H1 (cell line): ENCODE results near the gene NONO. TPM values are rescaled to one million over a fixed set of nuclear protein-coding genes. Genes with fewer than 3 reads are reported as not detected.
A peak's percentile ranks its signal among the peaks of the same experiment; 100 is the strongest.

Experiments
- CTCF ChIA-PET: fragments of 300-600 bp; sonication (Branson Sonifier 250); formaldehyde crosslinking; loops from one replicate; lab custom pipeline; 2021; ENCODE audit not compliant: partially characterized antibody; lab: Charles Lee
- POLR2A ChIA-PET: fragments of 300-600 bp; sonication (Branson Sonifier 250); formaldehyde crosslinking; loops from one replicate; lab custom pipeline; 2021; ENCODE audit warnings: inconsistent platforms; ENCODE audit not compliant: partially characterized antibody; lab: Charles Lee
- DNase-seq, 2 experiments: peaks; one replicate each; pipeline versions ENCODE4 v3.0.0 to v3.0.0-alpha.2; 2010 to 2022; ENCODE audit warnings: low spot score in 2 of 2, low read depth in 1 of 2, mixed read lengths in 1 of 2
- FAIRE-seq: peaks from 2 replicates; lab custom pipeline; 2011; peaks lifted over from hg19 to GRCh38; lab: Jason Lieb, UNC
- H2AFZ ChIP-seq: 2 replicates; pipeline ENCODE4 v1.8.1; 2012; ENCODE audit warnings: low read length, inconsistent platforms
- H2AK5ac ChIP-seq: 2 replicates; pipeline ENCODE4 v1.6.1; 2013; ENCODE audit warnings: low read depth, low read length
- H2BK120ac ChIP-seq: replicated peaks from 2 replicates; pipeline ENCODE3; 2013; ENCODE audit warnings: low read depth, low read length, inconsistent platforms
- H2BK12ac ChIP-seq: 2 replicates; pipeline ENCODE4 v1.6.1; 2013; ENCODE audit warnings: low read depth, low read length
- H2BK15ac ChIP-seq: 2 replicates; pipeline ENCODE4 v1.6.1; 2013; ENCODE audit warnings: low read length
- H2BK20ac ChIP-seq: 2 replicates; pipeline ENCODE4 v1.6.1; 2013; ENCODE audit warnings: low read length
- H2BK5ac ChIP-seq: 2 replicates; pipeline ENCODE4 v1.6.1; 2013; ENCODE audit warnings: low read depth, low read length
- H3K14ac ChIP-seq: 2 replicates; pipeline ENCODE4 v1.6.1; 2013; ENCODE audit warnings: inconsistent platforms; ENCODE audit not compliant: insufficient read length
- H3K18ac ChIP-seq: 2 replicates; pipeline ENCODE4 v1.6.1; 2013; ENCODE audit warnings: low read length; ENCODE audit errors: extremely low read depth
- H3K23ac ChIP-seq: 2 replicates; pipeline ENCODE4 v1.6.1; 2013; ENCODE audit warnings: inconsistent platforms; ENCODE audit not compliant: insufficient read length
- H3K23me2 ChIP-seq: 2 replicates; pipeline ENCODE4 v1.6.1; 2013; ENCODE audit warnings: low read depth, low read length
- H3K27ac ChIP-seq: 2 replicates; pipeline ENCODE4 v1.6.1; 2011; ENCODE audit warnings: low read depth, low read length, inconsistent platforms
- H3K27me3 ChIP-seq, 4 experiments: replicated peaks in 1 of 4; 1 replicate in 1 of 4; 2 replicates in 3 of 4; pipeline versions ENCODE4 v1.6.1 to v1.8.1; 2011 to 2013; ENCODE audit warnings: low read length in 3 of 4, mild to moderate bottlenecking in 3 of 4, inconsistent platforms in 2 of 4, mixed read lengths in 2 of 4, moderate library complexity in 1 of 4; ENCODE audit not compliant: control insufficient read depth in 3 of 4, insufficient read depth in 3 of 4; ENCODE audit errors: extremely low read depth in 1 of 4
- H3K36me3 ChIP-seq, 4 experiments: 2 replicates each; pipeline versions ENCODE4 v1.6.1 to v1.8.1; 2011 to 2013; ENCODE audit warnings: mild to moderate bottlenecking in 4 of 4, low read length in 3 of 4, moderate library complexity in 2 of 4, control low read depth in 1 of 4, inconsistent platforms in 1 of 4; ENCODE audit not compliant: insufficient read depth in 4 of 4, control insufficient read depth in 2 of 4
- H3K4ac ChIP-seq: replicated peaks from 2 replicates; pipeline ENCODE3; 2013; ENCODE audit warnings: low read length, low read depth, mixed read lengths, inconsistent platforms; ENCODE audit not compliant: insufficient read length
- H3K4me1 ChIP-seq, 4 experiments: replicated peaks in 1 of 4; 1 replicate in 1 of 4; 2 replicates in 3 of 4; pipeline versions ENCODE4 v1.6.1 to v1.8.1; 2011 to 2013; ENCODE audit warnings: low read length in 3 of 4, inconsistent platforms in 2 of 4, mixed read lengths in 1 of 4; ENCODE audit not compliant: insufficient read depth in 4 of 4, control insufficient read depth in 3 of 4
- H3K4me2 ChIP-seq, 2 experiments: 2 replicates each; pipeline versions ENCODE4 v1.6.1 to v1.8.1; 2011 to 2013; ENCODE audit warnings: low read depth in 2 of 2, low read length in 2 of 2, control low read depth in 1 of 2, inconsistent platforms in 1 of 2, mild to moderate bottlenecking in 1 of 2; ENCODE audit not compliant: insufficient read depth in 1 of 2
- H3K4me3 ChIP-seq, 4 experiments: fragments of 200-600, 300-600 bp in 1 of 4; sonication (generic), shearing (Covaris generic), sonication (Bioruptor Twin) in 1 of 4; 2 replicates each; pipeline versions ENCODE4 v1.5.1 to v1.8.1; 2011 to 2016; ENCODE audit warnings: low read length in 4 of 4, low read depth in 3 of 4, control low read depth in 2 of 4, inconsistent platforms in 2 of 4, mild to moderate bottlenecking in 2 of 4, mixed read lengths in 1 of 4, moderate library complexity in 1 of 4; ENCODE audit not compliant: insufficient read depth in 2 of 4; ENCODE audit errors: extremely low read depth in 1 of 4
- H3K56ac ChIP-seq: replicated peaks from 2 replicates; pipeline ENCODE3; 2013; ENCODE audit warnings: low read depth, mild to moderate bottlenecking, mixed read lengths, low read length, inconsistent platforms; ENCODE audit not compliant: insufficient read length
- H3K79me1 ChIP-seq: 2 replicates; pipeline ENCODE4 v1.6.1; 2013; ENCODE audit warnings: low read depth, low read length, control low read depth
- H3K79me2 ChIP-seq, 2 experiments: 2 replicates each; pipeline versions ENCODE4 v1.6.1 to v1.8.1; 2012 to 2013; ENCODE audit warnings: low read length in 2 of 2, mild to moderate bottlenecking in 2 of 2, inconsistent platforms in 1 of 2; ENCODE audit not compliant: insufficient read depth in 2 of 2, control insufficient read depth in 1 of 2
- H3K9ac ChIP-seq, 4 experiments: replicated peaks in 1 of 4; 1 replicate in 1 of 4; 2 replicates in 3 of 4; pipeline versions ENCODE4 v1.6.1 to v1.8.1; 2011 to 2013; ENCODE audit warnings: low read depth in 3 of 4, low read length in 3 of 4, control low read depth in 2 of 4, mild to moderate bottlenecking in 2 of 4, moderate library complexity in 2 of 4, inconsistent platforms in 1 of 4; ENCODE audit errors: extremely low read depth in 1 of 4
- H3K9me3 ChIP-seq, 2 experiments: 2 replicates each; pipeline versions ENCODE4 v1.6.1 to v1.8.1; 2012 to 2013; ENCODE audit warnings: mild to moderate bottlenecking in 2 of 2, moderate library complexity in 2 of 2, control low read depth in 1 of 2, inconsistent platforms in 1 of 2, low read depth in 1 of 2, low read length in 1 of 2, mixed read lengths in 1 of 2; ENCODE audit not compliant: insufficient read depth in 2 of 2
- H4K20me1 ChIP-seq, 2 experiments: replicated peaks in 1 of 2; 2 replicates each; pipeline versions ENCODE3 to v1.8.1; 2011 to 2013; ENCODE audit warnings: inconsistent platforms in 2 of 2, low read length in 2 of 2, mild to moderate bottlenecking in 1 of 2; ENCODE audit not compliant: insufficient read depth in 2 of 2, control insufficient read depth in 1 of 2
- H4K5ac ChIP-seq: 2 replicates; pipeline ENCODE4 v1.6.1; 2013; ENCODE audit warnings: low read length, low read depth, mixed read lengths, inconsistent platforms; ENCODE audit not compliant: insufficient read length
- H4K8ac ChIP-seq: 2 replicates; pipeline ENCODE4 v1.8.0; 2013; ENCODE audit warnings: mild to moderate bottlenecking, moderate library complexity, low read length, inconsistent platforms; ENCODE audit not compliant: insufficient read depth; ENCODE audit errors: extremely low read depth
- H4K91ac ChIP-seq: replicated peaks from 2 replicates; pipeline ENCODE3; 2013; ENCODE audit warnings: low read length, mixed read lengths, inconsistent platforms; ENCODE audit not compliant: insufficient read length
- KDM1A ChIP-seq: fragments of 200-600, 300-600 bp; sonication (generic); IDR thresholded peaks from 2 replicates; pipeline ENCODE4 v1.7.1; 2016; ENCODE audit warnings: mild to moderate bottlenecking, low read length, borderline replicate concordance
- KDM5A ChIP-seq: fragments of 200-600 bp; IDR thresholded peaks from 2 replicates; pipeline ENCODE4 v1.7.1; 2012; ENCODE audit warnings: mild to moderate bottlenecking, low read length, inconsistent platforms, mixed read lengths
- SAP30 ChIP-seq: fragments of 300-600 bp; sonication (generic); IDR thresholded peaks from 2 replicates; pipeline ENCODE4 v1.7.1; 2012; ENCODE audit warnings: low read length, moderate library complexity, mild to moderate bottlenecking, inconsistent platforms; ENCODE audit not compliant: insufficient read depth, insufficient replicate concordance
- TBP ChIP-seq: IDR thresholded peaks from 2 replicates; pipeline ENCODE4 v1.6.1; 2011; ENCODE audit warnings: low read depth, low read length, improper control_type of control experiment
- WGBS, 2 experiments: shearing (Covaris generic) in 1 of 2; methylation state at CpG; one replicate each; pipeline versions ENCODE4 v1.1.6 to v1.1.7; 2013 to 2015; ENCODE audit warnings: low lambda C conversion rate in 2 of 2, mixed read lengths in 2 of 2, inconsistent platforms in 1 of 2, low coverage in 1 of 2, missing lambda C conversion rate in 1 of 2; ENCODE audit not compliant: insufficient replicate concordance in 2 of 2, insufficient coverage in 1 of 2, insufficient read length in 1 of 2; ENCODE audit errors: extremely low coverage in 1 of 2, missing lambda C conversion rate in 1 of 2; 5-methylcytosine and 5-hydroxymethylcytosine counted together
- polyA plus RNA-seq, 7 experiments: library from polyadenylated mRNA; depleted of rRNA in 3 of 7; stranded (reverse) in 5 of 7; unstranded in 2 of 7; fragments of >200 nt in 5 of 7; fragments of 200-250 nt in 2 of 7; gene quantifications; 1 replicate in 5 of 7; 2 replicates in 1 of 7; 4 replicates in 1 of 7; pipeline versions ENCODE4 v1.2.1 to v1.2.3, GENCODE V29; 2011 to 2013; ENCODE audit warnings: missing spikeins in 2 of 7, mixed read lengths in 2 of 7
- total RNA-seq: library from RNA; stranded (reverse); fragmentation: NEBNext Ultra II Directional; extraction: Animal tissue kit (Norgen Biotek cat#: 25700); gene quantifications from 2 replicates; pipeline ENCODE4 v1.2.1, GENCODE V29; 2021

Gene NONO
- total and polyA plus RNA-seq, 2 of the 8 experiments (the other 6 are each of a cell fraction or from before 2014, with no cell fraction given) = 641 to 728 TPM

GRCh38 chrX:71256051-71256450 lies 27.4 kb upstream of the NONO start:
- Histone ChIP-seq H4K20me1 (no peaks in the 10 kb centered on the region), H3K18ac (no peak overlapping the region), H3K27me3 (no peaks in the 10 kb centered on the region), H2AFZ (no peak overlapping the region), H3K9me3 (no peaks in the 10 kb centered on the region), H3K56ac (no peak overlapping the region), H2BK120ac (no peak overlapping the region), H2BK15ac (no peak overlapping the region), H3K23ac (no peak overlapping the region), H2BK20ac (no peak overlapping the region), H3K79me2 (peaks cover 0 to 21% of the 10 kb centered on the region in 2 experiments; a peak in 2 of 4 replicates), H4K8ac (no peak overlapping the region), H3K79me1 (no peaks in the 10 kb centered on the region), H3K9ac (no peak overlapping the region), H2BK5ac (no peak overlapping the region), H3K4me2 (peak overlapping the region in 1 of 2 experiments; percentile 84; a peak in 2 of 4 replicates), H3K36me3 (peaks cover 0 to 3% (median 0%) of the 10 kb centered on the region in 4 experiments; a peak in 1 of 8 replicates), H2BK12ac (no peak overlapping the region), H2AK5ac (no peak overlapping the region), H3K4me1 (peaks cover 0 to 5% (median 3%) of the 10 kb centered on the region in 4 experiments; a peak in 4 of 7 replicates), H3K23me2 (peaks cover 6% of the 10 kb centered on the region; the same call in 1 of the 2 replicates), H3K4me3 (peak overlapping the region in 1 of 4 experiments; percentile 99; a peak in 2 of 8 replicates), H4K91ac (no peak overlapping the region), H3K27ac (no peak overlapping the region), H3K4ac (no peak overlapping the region), H4K5ac (no peak overlapping the region), H3K14ac (no peak overlapping the region)
- no peak for DNase-seq
- ChIA-PET CTCF (interaction anchor here (2.3 kb wide), 1 partner anchor 28 kb away, joined by 8 read pairs; no protein-coding TSS in a partner anchor), POLR2A (interaction anchor here (1.7 to 3.1 kb wide), 3 partner anchors 28 to 31 kb away, joined by 4 to 28 read pairs (median 8); partner anchors contain the start of gene NONO)
- no peak for FAIRE-seq
- WGBS, 2 experiments = 92% methylated on average over 6 of the region's 6 CpGs; no CpG with 5 or more reads in 1 of the 2 experiments
- TF ChIP-seq TBP (no peak), KDM1A (no peak), SAP30 (no peak), KDM5A (no peak)
